ENCODE results near the gene CACUL1. TPM values are rescaled to one million over a fixed set of nuclear protein-coding genes. Genes with fewer than 3 reads are reported as not detected.

CACUL1 gene
- total and polyA plus RNA-seq, 9 of the 15 experiments (the other 6 are each of a cell fraction or from before 2014, with no cell fraction given): 4.5 to 17.1 (median 13.5) TPM

GRCh38 chr10:118721539-118721876, 33.3 kb downstream of the CACUL1 start:
- ChIA-PET POLR2A (interaction anchor here (1.0 kb wide), 1 partner anchor 11 kb away, joined by 3 read pairs; no protein-coding TSS in a partner anchor), CTCF (ENCODE audit: low intra/inter-chr PET ratio) (interaction anchor here (0.6 to 1.8 kb wide), 4 partner anchors 79 to 509 kb away, joined by 3 to 11 read pairs (median 4); no protein-coding TSS in a partner anchor)
- no peaks in the 10 kb centered on the region; a peak in 1 of 5 replicates for H3K4me1 ChIP-seq (replicated peaks in 1 of 2; ENCODE audit: control insufficient read depth in 2 of 2, insufficient read depth in 2 of 2, low read length in 2 of 2)
- 63% methylated on average over 3 of the region's 3 CpGs for WGBS (ENCODE audit: insufficient coverage, low coverage, missing lambda C conversion rate)
- no peaks in the 10 kb centered on the region for H4K20me1 ChIP-seq (replicated peaks; ENCODE audit: control insufficient read depth, insufficient read depth, low read length)
- BruUV-seq (replicated peaks): no TSS peak
- no peaks in the 10 kb centered on the region for H3K9me3 ChIP-seq (replicated peaks; ENCODE audit: control insufficient read depth, insufficient read depth, low read depth, low read length)
- H3K27me3 ChIP-seq (ENCODE audit: control insufficient read depth in 2 of 2, insufficient read depth in 2 of 2, low read length in 2 of 2): no peaks in the 10 kb centered on the region
- peaks cover 22% of the 10 kb centered on the region; the same call in 1 of the 3 replicates for H3K36me3 ChIP-seq (ENCODE audit: control insufficient read depth, insufficient read depth, low read length)
- no peak overlapping the region for H3K4me2 ChIP-seq (ENCODE audit: insufficient read depth, low read length)
- H3K4me3 ChIP-seq: no peak overlapping the region
- intact Hi-C loops (cut with micrococcal nuclease) (loop anchor here (1.0 to 5.0 kb wide), 2 partner anchors 81 to 153 kb away; no protein-coding TSS in a partner anchor), in situ Hi-C loops (cut with MboI) (no loop called here)
- H3K27ac ChIP-seq (ENCODE audit: extremely low read depth, low read depth, low read length): no peak overlapping the region
- H2AFZ ChIP-seq (ENCODE audit: low read depth, low read length): no peak overlapping the region
- ATAC-seq (no peak), DNase-seq (ENCODE audit: extremely low read depth in 1 of 4, low spot score in 3 of 4) (no peak), FAIRE-seq (no peak)
- no peak overlapping the region for H3K9ac ChIP-seq (ENCODE audit: insufficient read depth in 1 of 2, low read depth in 2 of 2, low read length in 2 of 2)
- TF ChIP-seq HOMEZ (CRISPR knock-in tag; IDR thresholded peaks at IDR 0.05) (no peak), ETS1 (conservative IDR thresholded peaks at IDR 0.05; ENCODE audit: control insufficient read depth, low read depth, low read length) (no peak), TAF15 (IDR thresholded peaks at IDR 0.05; ENCODE audit: low read depth, low read length) (no peak), THRA (IDR thresholded peaks at IDR 0.05) (no peak), ZNF12 (CRISPR knock-in tag; IDR thresholded peaks at IDR 0.05) (no peak)
- no peaks in the 10 kb centered on the region for H3K9me1 ChIP-seq (ENCODE audit: control insufficient read depth, insufficient read depth, low read length)
- peaks cover 10% of the 10 kb centered on the region; the same call in 1 of the 3 replicates for H3K79me2 ChIP-seq (ENCODE audit: control insufficient read depth, insufficient read depth, low read length)

Data from K562 (cell line).